Stimulated activated CD4-positive, alpha-beta T cell treated with anti-CD3 and anti-CD28 coated beads, Interleukin-15, amount 100 ng/mL, for 1 hour (primary cell): ENCODE results near the gene DPF1.

Experiments used
- DNase-seq, 2 donors: peaks; one replicate each; pipeline ENCODE4 v3.0.0-alpha.2; 2020; ENCODE audit warnings: low read depth in 1 of 2, low spot score in 1 of 2

The DPF1 gene

DNA sequence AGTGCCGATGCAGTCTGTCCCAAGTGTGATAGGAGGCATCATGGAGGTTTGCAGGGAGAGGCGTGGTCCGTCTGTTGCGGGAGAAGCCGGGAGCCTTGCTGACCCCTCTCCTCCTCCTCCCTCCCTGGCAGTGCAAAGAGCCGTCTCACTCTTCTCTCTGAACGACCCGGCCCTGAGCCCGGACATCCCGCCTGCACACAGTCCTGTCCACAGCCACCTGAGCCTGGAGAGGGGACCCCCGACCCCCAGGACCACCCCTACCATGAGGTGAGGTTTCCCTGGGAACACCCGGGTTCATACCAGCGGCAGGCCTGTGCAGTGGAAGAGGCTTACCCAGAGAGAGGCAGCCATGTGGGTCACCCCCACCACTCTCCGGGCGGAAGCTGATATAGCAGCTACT lies 22.3 kb downstream of the DPF1 start:
- DNase-seq, result no peak

GRCh38 chr19:38199340-38199739 lies 24.7 kb downstream of the DPF1 start:
- no peak for DNase-seq

GRCh38 chr19:38197937-38198704 lies 25.9 kb downstream of the DPF1 start:
- no peak for DNase-seq

DNA sequence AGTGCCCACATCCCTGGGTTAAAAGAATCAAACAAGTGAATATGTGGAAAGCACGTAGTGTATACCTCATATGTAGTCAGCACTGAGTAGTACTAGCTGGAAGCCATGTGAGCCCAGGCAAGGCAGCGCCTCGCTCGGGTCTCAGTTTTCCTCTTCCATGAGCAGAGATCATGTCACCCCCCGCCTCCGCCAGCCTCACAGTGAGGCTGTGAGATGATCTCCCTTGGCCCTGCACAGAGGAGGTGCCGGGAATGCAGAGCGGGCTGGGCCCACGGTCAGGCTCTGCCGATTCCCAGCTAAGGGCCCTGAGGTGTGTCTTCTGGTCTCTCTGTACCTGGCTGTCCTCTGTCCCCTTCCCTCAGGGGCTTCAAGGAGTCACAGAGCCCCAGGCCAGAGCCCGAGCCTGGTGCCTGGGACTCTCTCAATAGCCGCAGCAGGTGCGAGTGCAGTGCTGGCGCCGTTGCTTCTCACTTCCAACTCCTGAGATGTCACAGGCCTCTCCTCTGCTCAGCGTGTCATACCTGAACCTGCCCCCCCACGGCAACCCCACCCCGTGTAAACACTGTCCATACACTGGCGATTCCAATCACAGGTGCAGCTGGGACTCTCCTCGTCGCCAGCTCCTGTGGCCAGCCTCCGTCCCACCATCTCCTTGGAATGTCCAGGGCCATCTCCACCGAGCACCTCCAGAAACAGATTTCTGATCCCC lies 26.9 kb downstream of the DPF1 start:
- DNase-seq, result no peak

GRCh38 chr19:38196245-38196837 lies 27.7 kb downstream of the DPF1 start:
- no peak for DNase-seq

DNA sequence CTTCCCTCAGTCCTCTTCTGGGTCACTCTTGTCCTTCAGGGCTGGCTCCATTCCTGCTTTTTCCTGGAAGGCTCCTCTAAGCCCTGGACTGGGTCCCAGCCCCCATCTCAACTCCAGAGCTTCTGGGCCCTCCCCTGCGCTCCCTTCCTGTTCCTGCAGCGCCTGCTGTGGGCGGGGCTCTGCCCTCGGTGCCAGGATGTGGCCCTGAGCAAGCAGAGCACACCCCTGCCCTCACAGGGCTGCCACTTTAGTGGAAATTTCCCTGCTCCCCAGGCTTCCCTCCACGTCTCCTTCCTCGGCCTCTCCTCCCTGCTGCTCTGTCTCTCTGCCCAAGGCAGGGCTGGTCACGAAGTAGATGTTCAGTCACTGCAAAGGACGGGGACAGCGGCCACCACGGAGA lies 28.8 kb downstream of the DPF1 start:
- no peak for DNase-seq

DNA sequence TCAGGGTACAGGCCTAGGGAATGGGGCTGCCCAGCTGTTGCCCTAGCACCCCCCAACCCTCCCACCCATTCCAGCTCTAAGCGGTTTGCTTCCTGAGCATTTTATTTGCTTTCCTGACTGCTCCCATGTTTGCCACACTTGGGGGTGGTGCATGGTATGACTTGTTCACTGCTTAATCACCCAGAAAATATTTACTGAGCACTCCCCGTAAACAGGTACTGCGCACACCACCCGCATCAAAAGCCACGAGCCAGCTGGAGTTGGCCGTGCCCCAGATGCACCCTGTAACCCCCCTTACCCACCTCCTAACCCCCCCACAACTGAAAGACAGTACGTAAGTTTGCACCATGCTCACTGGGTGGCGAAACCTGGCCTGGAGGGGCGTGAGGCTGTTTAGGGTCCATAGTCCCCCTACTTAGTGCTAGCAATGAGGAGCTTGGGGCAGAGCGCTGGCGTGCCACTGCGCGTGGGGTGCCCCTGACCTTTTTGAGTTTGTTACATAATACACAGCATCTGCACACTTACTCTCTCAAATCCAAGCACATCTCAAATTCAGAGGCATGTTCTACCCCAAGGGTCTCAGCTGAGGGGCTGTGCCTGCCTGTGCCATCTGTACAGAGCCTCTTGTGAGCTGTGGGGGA lies 29.8 kb downstream of the DPF1 start:
- no peak for DNase-seq

DNA sequence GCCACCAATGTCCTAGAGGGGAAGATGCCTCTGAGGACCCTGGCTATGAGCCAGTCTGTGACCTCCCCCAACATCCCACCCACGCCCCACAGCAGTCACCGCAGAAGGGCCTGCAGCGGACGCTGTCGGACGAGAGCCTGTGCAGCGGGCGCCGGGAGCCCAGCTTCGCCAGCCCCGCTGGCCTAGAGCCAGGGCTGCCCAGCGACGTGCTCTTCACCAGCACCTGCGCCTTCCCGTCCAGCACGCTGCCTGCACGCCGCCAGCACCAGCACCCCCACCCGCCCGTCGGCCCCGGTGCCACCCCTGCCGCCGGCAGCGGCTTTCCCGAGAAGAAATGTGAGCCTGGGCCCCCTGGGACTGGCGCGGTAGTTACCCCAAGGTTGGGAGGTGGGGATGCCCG lies 30.6 kb downstream of the DPF1 start:
- no peak for DNase-seq

DNA sequence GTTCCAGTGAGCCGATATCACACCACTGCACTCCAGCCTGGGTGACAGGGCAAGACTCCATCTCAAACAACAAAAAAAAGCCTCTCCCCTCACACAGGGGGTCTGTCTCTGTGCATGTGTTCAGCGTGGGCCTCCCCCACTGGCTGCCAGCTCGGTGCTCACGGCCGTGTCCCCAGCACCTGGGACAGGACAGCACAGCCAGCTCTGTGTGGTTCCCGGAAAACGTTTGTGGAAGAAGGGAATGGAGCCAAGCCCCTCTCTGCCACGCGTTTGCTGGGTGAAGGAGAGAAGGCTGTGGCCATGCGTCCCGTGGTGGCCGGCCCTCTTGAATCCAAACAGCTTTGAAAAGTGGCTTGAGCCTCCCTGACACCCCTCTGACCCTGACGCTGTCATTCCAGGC lies 32.3 kb downstream of the DPF1 start:
- DNase-seq, result no peak

DNA sequence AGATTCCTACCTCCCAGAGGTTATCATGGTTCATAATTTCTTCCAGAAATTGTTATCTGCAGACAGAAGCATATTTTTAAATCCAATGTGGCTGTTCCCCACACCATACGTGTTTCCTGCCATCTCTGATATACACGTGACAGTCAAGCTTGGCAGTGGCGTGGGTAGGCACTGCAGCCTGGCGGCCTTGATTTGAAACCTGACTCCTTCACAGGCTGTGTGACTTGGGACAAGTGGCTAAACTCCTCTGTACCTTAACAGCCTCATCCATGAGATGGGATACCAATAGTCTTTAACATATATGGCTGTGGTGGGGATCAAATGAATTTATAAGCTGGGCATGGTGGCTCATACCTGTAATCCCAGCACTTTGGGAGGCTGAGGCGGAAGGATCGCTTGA lies 33.2 kb downstream of the DPF1 start:
- DNase-seq, result no peak

- no peak for DNase-seq
Measured at GRCh38 chr19:38190061-38190460, 34.0 kb downstream of the DPF1 start.

- no peak for DNase-seq
Measured at GRCh38 chr19:38185562-38185961, 38.5 kb downstream of the DPF1 start.

GRCh38 chr19:38184815-38185214 lies 39.2 kb downstream of the DPF1 start:
- DNase-seq, result no peak

DNA sequence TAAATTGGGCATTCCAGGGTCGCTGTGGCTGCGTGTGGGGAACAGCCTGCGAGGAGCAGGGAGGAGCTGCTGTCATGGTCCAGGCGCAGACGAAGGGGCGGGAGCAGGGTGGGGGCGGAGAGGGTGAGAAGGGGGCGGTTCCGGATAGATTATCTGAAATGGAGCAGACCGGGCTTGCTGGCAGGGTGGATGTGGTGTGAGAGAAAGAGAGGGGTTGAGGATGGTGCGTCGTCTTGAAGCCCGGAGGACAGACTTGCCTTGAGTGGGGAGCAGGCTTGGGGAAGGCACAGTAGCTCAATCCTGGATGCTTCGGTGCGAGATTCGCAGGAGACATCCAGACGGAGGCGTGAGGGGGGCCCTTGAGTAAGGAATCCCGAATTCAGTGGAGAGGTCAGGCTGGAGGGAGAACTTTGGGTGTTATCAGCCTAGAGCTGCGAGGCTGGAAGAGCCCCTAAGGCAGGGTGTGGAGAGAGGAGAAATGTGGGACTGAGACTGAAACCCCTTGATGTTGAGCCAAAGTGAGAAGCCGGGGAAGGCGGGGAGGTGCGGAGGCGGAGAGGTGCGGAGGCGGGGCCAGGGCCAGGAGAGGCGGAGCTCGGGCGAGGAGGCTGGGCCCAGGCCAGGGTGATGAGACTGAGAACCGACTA lies 40.6 kb downstream of the DPF1 start:
- no peak for DNase-seq

DNA sequence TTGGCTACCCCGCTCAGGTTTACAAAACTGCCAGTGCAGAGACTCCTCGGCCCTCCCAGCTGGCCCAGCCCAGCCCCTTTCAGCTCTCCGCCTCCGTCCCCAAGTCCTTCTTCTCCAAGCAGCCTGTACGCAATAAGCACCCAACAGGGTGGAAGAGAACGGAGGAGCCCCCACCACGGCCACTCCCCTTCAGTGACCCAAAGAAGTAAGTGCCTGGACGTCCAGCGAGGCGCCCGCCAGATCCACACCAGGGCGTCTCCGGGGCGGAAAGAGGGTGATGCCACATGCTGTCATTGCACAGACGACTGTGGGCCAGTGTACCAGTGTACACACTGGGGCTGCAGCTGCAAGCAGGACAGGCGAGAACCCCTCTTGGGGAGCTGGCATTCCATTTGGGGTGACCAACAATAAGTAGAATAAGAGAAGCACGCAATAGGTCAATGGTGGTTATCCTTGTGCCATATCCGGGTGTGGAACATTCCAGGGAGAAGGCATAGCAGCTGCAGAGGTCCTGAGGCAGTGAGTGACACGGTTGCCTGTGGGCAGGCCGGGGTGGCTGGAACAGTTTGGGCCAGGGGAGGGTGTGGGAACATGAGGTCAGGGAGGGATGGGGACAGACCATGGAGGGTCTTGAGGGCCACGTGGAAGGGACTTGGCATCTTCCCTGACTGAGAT lies 41.3 kb downstream of the DPF1 start:
- DNase-seq, result no peak

- DNase-seq, result no peak
Measured at GRCh38 chr19:38180071-38180470, 44.0 kb downstream of the DPF1 start.

- DNase-seq, result no peak
Measured at GRCh38 chr19:38175422-38175821, 48.6 kb downstream of the DPF1 start.

DNA sequence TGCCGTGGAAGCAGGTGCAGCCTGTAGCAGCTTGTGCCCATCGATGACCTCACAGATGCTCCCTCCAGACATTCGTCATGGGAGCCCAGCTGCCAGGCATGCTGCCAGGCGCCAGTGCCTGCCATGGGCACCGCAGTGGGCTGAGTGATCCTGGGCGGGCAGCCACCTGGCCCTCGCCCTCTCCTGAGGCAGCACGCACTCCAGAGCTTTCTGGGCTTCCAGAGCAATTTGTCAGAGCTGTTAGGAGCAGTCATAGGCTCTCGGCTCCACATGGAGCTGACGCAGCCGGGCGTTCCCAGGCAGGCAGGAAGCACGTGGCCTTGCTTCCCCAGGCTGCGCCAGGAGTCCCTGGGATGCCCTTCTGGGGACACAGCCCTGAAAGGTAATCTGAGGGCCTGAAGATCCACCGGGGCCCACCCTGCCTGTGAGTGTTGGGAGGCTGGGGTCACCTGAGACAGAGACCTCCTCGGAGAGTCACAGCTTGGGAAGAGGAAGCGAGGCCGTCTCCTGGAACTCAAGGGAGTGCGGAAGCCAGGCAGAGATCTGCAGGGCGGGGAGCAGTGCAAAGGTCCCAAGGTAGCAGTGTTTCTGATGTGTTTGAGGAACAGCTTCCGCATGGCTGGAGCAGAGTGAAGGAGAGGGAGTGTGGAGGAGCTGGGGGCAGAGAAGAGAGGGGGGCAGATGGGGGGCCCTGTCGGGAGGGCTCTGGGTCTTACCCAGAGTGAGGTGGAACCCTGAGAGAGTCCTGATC lies 50.6 kb downstream of the DPF1 start:
- no peak for DNase-seq

GRCh38 chr19:38172001-38172400 lies 52.0 kb downstream of the DPF1 start:
- DNase-seq, result no peak

- no peak for DNase-seq
Measured at GRCh38 chr19:38170334-38170733, 53.7 kb downstream of the DPF1 start.
